Common myeloid progenitor, CD34-positive (primary cell): ENCODE measurements around the gene ZNRF3.

ENCODE experiments used
- CTCF ChIA-PET: fragments of 350-600 bp; sonication (Branson Sonifier 250); formaldehyde crosslinking; loops from one replicate; lab custom pipeline; 2021; ENCODE audit warnings: antibody characterized with exemption; lab: Charles Lee
- POLR2A ChIA-PET: fragments of 350-600 bp; sonication (Branson Sonifier 250); formaldehyde crosslinking; loops from one replicate; lab custom pipeline; 2021; ENCODE audit warnings: antibody characterized with exemption; lab: Charles Lee
- DNase-seq, 3 donors: peaks; one replicate each; pipeline versions ENCODE4 v3.0.0 to v3.0.0-alpha.2; 2013
- H3K27ac ChIP-seq, 2 experiments: 1 replicate in 1 of 2; 2 replicates in 1 of 2; pipeline ENCODE4 v1.7.0; 2013; ENCODE audit warnings: inconsistent platforms in 2 of 2, low read length in 2 of 2, mild to moderate bottlenecking in 2 of 2, low read depth in 1 of 2, moderate library complexity in 1 of 2; ENCODE audit not compliant: severe bottlenecking in 2 of 2, insufficient read depth in 1 of 2, poor library complexity in 1 of 2
- H3K27me3 ChIP-seq, 5 experiments: replicated peaks in 2 of 5; 1 replicate in 3 of 5; 2 replicates in 2 of 5; pipeline versions ENCODE4 v1.6.1 to v1.7.0; 2013; ENCODE audit warnings: low read length in 4 of 5, mild to moderate bottlenecking in 2 of 5, moderate library complexity in 2 of 5, inconsistent platforms in 1 of 5; ENCODE audit not compliant: insufficient read depth in 5 of 5, control insufficient read depth in 4 of 5
- H3K36me3 ChIP-seq, 4 experiments: 1 replicate in 2 of 4; 2 replicates in 2 of 4; pipeline versions ENCODE4 v1.6.1 to v1.7.0; 2013; ENCODE audit warnings: low read length in 3 of 4, control low read depth in 1 of 4, mild to moderate bottlenecking in 1 of 4; ENCODE audit not compliant: control insufficient read depth in 4 of 4, insufficient read depth in 4 of 4
- H3K4me1 ChIP-seq, 4 experiments: 1 replicate in 3 of 4; 2 replicates in 1 of 4; pipeline versions ENCODE4 v1.6.1 to v1.7.1; 2013; ENCODE audit warnings: low read length in 3 of 4, mild to moderate bottlenecking in 3 of 4, control low read depth in 1 of 4, inconsistent platforms in 1 of 4, moderate library complexity in 1 of 4; ENCODE audit not compliant: control insufficient read depth in 4 of 4, insufficient read depth in 4 of 4; ENCODE audit errors: control extremely low read depth in 1 of 4
- H3K4me3 ChIP-seq, 7 experiments: 1 replicate in 4 of 7; 2 replicates in 3 of 7; pipeline versions ENCODE4 v1.5.1 to v1.7.0; 2013; ENCODE audit warnings: mild to moderate bottlenecking in 7 of 7, low read length in 6 of 7, moderate library complexity in 6 of 7, inconsistent platforms in 2 of 7, low read depth in 2 of 7, control low read depth in 1 of 7; ENCODE audit not compliant: insufficient read depth in 4 of 7, control insufficient read depth in 1 of 7; ENCODE audit errors: extremely low read depth in 1 of 7
- H3K9me3 ChIP-seq, 5 experiments: 1 replicate in 4 of 5; 2 replicates in 1 of 5; pipeline versions ENCODE4 v1.6.1 to v1.7.1; 2013; ENCODE audit warnings: low read length in 4 of 5, mild to moderate bottlenecking in 2 of 5, inconsistent platforms in 1 of 5, low read depth in 1 of 5, moderate library complexity in 1 of 5; ENCODE audit not compliant: control insufficient read depth in 4 of 5, insufficient read depth in 2 of 5; ENCODE audit errors: control extremely low read depth in 1 of 5
- WGBS: methylation state at CpG from one replicate; pipeline ENCODE4 v1.1.5; 2013; ENCODE audit not compliant: insufficient coverage; 5-methylcytosine and 5-hydroxymethylcytosine counted together

ZNRF3 gene

DNA sequence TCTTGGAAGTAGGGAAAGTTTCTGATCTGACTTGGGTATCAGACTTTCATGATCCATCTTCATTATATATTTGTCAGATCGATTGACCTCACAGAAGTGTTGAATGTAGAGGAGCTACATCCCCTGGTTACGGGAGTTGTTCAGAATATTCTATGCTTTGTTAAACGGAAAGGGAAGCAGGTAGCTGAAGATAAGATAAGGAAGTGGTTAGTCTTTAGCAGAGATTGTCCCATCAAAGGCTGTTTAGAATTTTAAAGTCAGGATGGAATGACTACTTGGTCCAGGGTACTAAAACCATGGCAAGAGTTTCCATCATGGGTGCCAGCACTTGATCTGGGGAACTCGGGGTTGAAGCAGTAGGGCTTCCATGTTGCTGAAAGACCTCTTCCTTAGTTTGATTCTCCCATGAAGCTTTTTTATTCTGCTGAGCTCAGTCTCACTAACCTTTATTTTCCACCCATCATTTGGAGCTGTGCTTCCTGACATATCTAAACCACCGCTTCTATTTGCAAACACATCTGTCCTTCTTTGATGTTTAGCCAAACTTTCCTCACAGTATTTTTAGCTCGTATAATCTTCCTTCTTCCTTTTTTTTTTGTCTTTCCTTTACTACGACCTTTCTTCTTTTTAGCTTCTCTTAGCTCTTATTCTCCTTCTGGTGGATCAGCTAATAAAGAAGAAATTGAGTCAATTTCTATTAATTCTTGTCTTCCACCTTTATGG, 182.3 kb downstream of the ZNRF3 start:
- CTCF ChIA-PET, result interaction anchor here (0.7 to 1.4 kb wide), 4 partner anchors 10 to 180 kb away, joined by 3 to 4 read pairs (median 3); no protein-coding TSS in a partner anchor

DNA sequence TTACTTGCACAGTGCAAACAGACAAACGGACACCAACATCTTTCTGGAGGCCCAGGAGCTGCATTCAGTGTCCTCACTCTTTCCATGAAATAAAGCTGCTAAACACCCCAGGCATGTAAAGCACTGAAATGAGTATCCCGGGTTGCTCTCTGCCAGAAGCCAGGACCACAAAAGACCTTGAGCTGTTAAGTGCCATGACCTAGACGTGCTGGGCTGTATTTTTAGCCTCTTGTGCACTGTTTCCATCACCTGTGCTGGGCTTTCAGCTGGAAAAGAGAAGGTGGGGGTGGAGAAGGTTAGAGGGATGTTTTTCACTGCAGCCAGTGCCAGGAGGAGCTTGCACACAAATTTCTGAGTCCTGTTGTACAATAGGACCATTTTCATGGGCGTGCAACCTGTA, 186.1 kb downstream of the ZNRF3 start:
- Histone ChIP-seq H3K4me3 (no peak overlapping the region), H3K27ac (no peak overlapping the region), H3K4me1 (peaks cover 10 to 37% (median 28%) of the 10 kb centered on the region in 4 experiments), H3K36me3 (no peaks in the 10 kb centered on the region), H3K27me3 (peaks cover 0 to 62% (median 31%) of the 10 kb centered on the region in 5 experiments), H3K9me3 (no peaks in the 10 kb centered on the region)
- ChIA-PET CTCF (no interaction called here), POLR2A (no interaction called here)
- WGBS, result 100% methylated on average over 2 of the region's 4 CpGs
- DNase-seq, result no peak

More for the DNA sequence above, 182.3 kb downstream of the ZNRF3 start:
- POLR2A ChIA-PET, result no interaction called here
- H3K9me3 ChIP-seq, result no peaks in the 10 kb centered on the region
- 6% methylated on average over 4 of the region's 7 CpGs for WGBS
- no peak overlapping the region for H3K27ac ChIP-seq
- H3K27me3 ChIP-seq, result peaks cover 3 to 57% (median 25%) of the 10 kb centered on the region in 5 experiments
- no peaks in the 10 kb centered on the region for H3K36me3 ChIP-seq
- no peak overlapping the region for H3K4me3 ChIP-seq
- H3K4me1 ChIP-seq, result peaks cover 0 to 6% (median 3%) of the 10 kb centered on the region in 4 experiments
- DNase-seq, result peak in 2 of 3 donors; percentile 60 to 75

DNA sequence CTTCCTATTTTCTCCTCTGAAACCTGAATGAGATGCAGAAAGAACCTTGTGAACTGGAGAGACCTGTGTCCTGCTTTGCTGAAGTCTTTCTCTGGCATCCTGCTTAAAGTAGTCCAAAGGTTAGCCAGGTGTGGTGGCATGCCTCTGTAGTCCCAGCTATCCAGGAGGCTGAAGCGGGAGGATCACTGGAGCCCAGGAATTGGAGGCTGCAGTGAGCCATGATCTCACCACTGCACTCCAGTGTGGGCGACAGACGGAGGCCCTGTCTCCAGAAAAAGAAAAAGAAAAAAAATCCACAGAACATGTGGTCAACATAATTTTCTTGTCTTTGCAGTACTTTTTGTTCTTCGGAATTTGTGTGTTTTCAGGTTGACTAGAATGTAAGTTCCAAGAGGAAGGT, 187.1 kb downstream of the ZNRF3 start:
- H3K27me3 ChIP-seq, result peaks cover 2 to 73% (median 39%) of the 10 kb centered on the region in 5 experiments
- CTCF ChIA-PET, result no interaction called here
- POLR2A ChIA-PET, result no interaction called here
- H3K9me3 ChIP-seq, result no peaks in the 10 kb centered on the region
- no peak overlapping the region for H3K27ac ChIP-seq
- DNase-seq, result no peak
- 97% methylated on average over 4 of the region's 4 CpGs for WGBS
- H3K4me1 ChIP-seq, result peaks cover 10 to 35% (median 28%) of the 10 kb centered on the region in 4 experiments
- H3K36me3 ChIP-seq, result no peaks in the 10 kb centered on the region
- no peak overlapping the region for H3K4me3 ChIP-seq

DNA sequence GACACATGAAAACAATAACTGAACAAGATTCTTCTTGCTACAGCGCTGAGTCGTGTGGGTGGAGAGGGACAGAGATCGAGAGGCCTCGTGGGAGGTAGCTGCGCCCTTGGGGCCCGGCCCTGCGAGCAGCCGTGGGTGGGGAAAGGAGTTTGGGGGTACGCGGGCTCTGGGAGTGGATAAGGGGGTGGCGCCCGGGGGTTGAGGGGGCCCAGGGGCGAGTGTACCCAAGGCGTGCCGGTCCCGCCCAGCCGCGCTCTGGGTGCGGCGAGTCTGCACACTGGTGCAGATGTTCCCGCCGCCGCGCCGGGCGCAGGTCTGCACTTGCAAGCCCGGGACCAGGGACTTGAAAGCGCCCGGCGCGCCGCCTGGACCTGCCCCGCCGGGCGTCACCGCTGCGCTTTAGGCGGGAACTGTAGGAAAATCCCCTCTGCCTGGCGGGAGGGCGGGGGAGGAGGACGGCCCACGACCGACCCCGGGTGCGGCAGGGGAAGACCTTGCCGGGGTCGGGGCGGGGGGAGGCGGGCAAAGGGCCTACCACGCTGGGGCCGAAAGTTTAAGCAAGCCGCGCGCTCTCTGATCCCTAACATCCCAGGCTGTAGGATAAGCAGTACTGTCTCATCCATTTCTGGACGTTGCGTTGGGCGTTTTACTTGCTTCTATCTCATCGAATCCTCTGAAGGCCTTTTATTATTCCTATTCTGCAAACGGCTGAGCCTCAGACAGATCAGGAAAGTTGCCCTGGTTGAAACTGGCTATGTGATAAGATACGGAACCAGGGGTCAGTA, 188.1 kb downstream of the ZNRF3 start:
- WGBS, result under 1% methylated on average over 51 of the region's 60 CpGs
- Histone ChIP-seq H3K36me3 (no peaks in the 10 kb centered on the region), H3K4me1 (peaks cover 5 to 31% (median 28%) of the 10 kb centered on the region in 4 experiments), H3K27me3 (peaks cover 2 to 78% (median 39%) of the 10 kb centered on the region in 5 experiments), H3K9me3 (no peaks in the 10 kb centered on the region), H3K27ac (no peak overlapping the region), H3K4me3 (peak overlapping the region in 5 of 7 experiments; percentile 23 to 71 (median 46))
- ChIA-PET CTCF (interaction anchor here (0.9 kb wide), 1 partner anchor 83 kb away, joined by 3 read pairs; no protein-coding TSS in a partner anchor), POLR2A (interaction anchor here (0.6 kb wide), 1 partner anchor 180 kb away, joined by 3 read pairs; no protein-coding TSS in a partner anchor)
- DNase-seq, result peak in 2 of 3 donors; percentile 52 to 68

DNA sequence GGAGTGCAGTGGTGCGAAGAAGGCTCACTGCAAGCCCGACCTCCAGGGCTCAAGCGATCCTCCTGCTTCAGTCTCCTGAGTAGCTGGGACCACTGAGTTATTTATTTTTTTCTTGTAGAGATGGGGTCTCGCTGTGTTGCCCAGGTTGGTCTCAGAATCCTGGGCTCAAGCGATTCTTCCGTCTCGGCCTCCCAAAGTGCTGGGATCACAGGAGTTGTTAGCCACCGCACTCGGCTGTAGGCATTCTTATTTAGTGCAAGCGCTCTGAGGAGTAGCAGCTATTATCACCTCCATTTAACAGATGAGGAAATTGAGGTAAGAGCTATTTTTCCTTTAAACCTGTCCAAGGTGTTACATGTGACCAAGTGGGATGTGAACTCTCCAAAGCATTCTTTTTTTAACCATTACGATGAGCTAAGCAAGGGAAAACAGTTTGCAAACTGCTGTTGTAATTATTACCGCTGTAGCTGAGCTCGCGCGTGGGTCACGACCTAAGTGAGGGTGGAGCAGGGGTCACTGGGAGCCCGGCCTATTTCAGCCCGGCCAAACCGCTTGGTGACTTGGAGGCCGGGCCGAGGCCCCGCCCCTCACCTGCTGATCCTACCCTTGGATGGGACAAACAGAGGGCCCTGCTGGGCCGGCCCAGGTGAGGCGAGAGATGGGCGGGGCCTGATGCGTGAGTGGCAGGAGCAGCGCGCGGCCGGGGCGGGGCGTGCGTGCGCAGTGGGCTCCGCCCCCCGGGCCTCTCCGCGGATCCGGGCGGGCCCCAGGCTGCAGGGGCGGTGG, 189.0 kb downstream of the ZNRF3 start:
- Histone ChIP-seq H3K4me3 (peak overlapping the region in 6 of 7 experiments; percentile 44 to 71 (median 58)), H3K9me3 (no peaks in the 10 kb centered on the region), H3K27ac (no peak overlapping the region), H3K36me3 (no peaks in the 10 kb centered on the region), H3K4me1 (peaks cover 5 to 31% (median 28%) of the 10 kb centered on the region in 4 experiments), H3K27me3 (peaks cover 2 to 77% (median 39%) of the 10 kb centered on the region in 5 experiments)
- WGBS, result 19% methylated on average over 18 of the region's 41 CpGs
- POLR2A ChIA-PET, result interaction anchor here (0.6 kb wide), 1 partner anchor 181 kb away, joined by 3 read pairs; no protein-coding TSS in a partner anchor
- CTCF ChIA-PET, result interaction anchor here (0.9 kb wide), 1 partner anchor 82 kb away, joined by 3 read pairs; no protein-coding TSS in a partner anchor
- DNase-seq, result peak; percentile 54 to 69 (median 68)

DNA sequence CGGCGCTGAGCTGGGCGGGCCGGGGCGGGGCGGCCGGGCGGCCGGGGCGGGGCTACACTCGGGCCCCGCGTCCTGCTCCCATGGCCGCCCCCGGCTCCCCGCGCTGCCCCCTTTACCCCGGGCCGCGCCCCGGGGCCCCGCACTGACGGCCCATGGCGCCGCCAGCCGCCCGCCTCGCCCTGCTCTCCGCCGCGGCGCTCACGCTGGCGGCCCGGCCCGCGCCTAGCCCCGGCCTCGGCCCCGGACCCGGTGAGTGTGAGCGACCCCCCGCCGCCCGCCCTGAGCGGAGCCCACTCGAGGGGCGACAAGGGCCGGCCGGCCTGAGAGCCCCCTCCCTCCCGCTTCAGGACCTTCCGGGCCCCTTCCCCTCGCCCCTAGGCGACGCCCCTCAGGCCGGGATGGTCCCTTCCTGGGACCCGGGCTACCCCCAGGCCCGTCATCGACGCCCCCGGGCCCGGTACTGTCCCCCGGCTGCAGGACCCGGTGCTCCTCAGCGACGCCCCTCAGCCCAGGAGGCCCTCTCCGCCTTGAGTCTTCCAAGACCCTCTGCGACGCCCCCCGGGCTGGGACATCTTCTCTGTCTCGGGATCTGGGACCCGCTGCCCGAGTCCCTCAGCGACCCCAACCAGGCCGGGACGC, 189.7 kb downstream of the ZNRF3 start, which contains the start of gene KREMEN1:
TSS of gene KREMEN1 (plus strand) at position 57 of the 639 bp plus-strand sequence. CDS start at position 153, 96 bp downstream.
- Histone ChIP-seq H3K4me1 (peaks cover 5 to 31% (median 28%) of the 10 kb centered on the region in 4 experiments), H3K4me3 (peak within 1 kb of the TSS; percentile 10 to 71 (median 59)), H3K36me3 (no peaks in the 10 kb centered on the region), H3K27ac (no peak within 1 kb of the TSS), H3K9me3 (no peaks in the 10 kb centered on the region), H3K27me3 (peaks cover 2 to 71% (median 39%) of the 10 kb centered on the region in 5 experiments)
- POLR2A ChIA-PET, result no interaction called here
- DNase-seq, result no peak
- under 1% methylated on average over 55 of the region's 76 CpGs for WGBS
- CTCF ChIA-PET, result no interaction called here
